HG03066 (cell line): ENCODE data around the gene ADGRL4.
A peak's percentile ranks its signal among the peaks of the same experiment; 100 is the strongest.
"Not testable (repeated sequence)": the region's sequence is repeated elsewhere in the genome, so short reads cannot be mapped to it uniquely, and the experiment has no call there.

Experiments
- ATAC-seq: cut with Tn5 transposase; IDR thresholded peaks from one replicate; pipeline ENCODE4 v1.9.1; 2021; ENCODE audit warnings: low read depth; ENCODE audit not compliant: unreplicated experiment

The ADGRL4 gene

DNA sequence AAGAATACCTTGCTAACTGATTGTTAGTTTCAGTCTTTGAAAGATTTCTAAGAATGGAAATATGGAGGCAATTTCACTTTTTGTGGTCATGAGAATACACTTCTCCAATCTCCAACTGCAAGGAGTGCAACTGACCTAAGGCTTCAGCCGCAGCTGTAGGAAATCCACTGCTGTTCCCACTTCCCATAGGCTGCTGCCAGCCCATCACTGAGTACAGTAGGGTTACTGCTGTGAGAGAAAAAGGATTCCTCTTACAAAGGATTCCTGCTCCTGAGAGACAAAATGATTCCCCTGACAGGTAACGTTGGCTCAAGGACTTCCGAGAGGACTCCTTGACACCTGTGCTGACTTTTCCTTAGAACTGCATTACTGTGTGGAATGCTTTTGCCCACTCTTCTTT, 87.4 kb downstream of the ADGRL4 start:
- ATAC-seq = no peak

DNA sequence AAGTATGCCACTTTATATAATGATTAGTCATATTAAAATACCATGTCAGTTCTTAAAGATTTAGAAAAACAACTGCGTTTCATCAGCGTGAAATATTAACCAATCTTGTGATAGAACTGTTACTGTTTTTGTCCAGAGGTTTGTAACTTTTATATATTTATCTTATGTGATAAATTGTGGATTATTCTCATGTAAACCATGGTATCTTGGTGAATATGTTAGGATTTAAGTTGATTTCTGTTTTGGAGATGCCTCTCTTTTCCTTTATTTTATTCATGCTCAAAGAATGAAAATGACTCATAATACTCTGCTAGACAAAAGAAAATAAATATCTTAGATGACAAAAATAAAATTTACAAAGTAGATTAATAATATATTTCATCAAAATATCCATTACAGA, 88.4 kb downstream of the ADGRL4 start:
- ATAC-seq = no peak

DNA sequence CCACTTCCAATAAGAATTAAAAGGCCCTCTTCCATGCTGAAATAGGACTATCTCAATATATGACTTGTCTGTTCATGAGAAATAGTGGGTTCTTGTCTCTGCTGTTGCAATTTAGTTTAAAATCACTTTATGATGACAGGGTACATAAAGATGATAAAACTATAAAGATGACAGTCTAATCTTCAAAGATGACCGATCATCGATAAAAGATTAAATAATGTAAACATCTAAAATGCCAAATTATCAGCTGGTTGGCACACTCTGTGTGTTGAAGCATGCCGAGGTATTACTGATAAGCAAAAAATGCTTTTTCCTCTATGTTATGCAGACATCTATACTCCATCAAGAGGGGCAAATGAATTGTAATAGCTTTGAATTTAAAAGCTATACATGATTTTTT, 89.5 kb downstream of the ADGRL4 start:
- ATAC-seq = no peak

DNA sequence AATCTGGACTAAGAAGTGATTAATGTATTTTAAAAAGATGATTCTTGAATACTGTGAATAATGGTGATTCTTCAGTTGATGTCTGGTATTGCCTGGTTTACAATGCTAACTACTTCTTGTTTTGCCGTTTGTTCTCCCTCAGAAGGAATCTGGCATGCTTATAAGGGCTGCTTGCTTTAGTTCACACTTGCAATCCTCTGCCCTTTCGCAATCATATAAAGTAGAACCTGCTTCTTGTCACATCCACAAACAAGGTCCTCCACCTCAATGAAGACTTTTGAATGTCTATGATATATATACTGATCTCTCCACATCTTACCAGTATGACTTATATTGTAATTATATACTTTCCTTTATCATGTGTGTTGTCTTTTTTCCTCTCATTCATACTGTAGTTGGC, 92.6 kb downstream of the ADGRL4 start:
- no peak for ATAC-seq

DNA sequence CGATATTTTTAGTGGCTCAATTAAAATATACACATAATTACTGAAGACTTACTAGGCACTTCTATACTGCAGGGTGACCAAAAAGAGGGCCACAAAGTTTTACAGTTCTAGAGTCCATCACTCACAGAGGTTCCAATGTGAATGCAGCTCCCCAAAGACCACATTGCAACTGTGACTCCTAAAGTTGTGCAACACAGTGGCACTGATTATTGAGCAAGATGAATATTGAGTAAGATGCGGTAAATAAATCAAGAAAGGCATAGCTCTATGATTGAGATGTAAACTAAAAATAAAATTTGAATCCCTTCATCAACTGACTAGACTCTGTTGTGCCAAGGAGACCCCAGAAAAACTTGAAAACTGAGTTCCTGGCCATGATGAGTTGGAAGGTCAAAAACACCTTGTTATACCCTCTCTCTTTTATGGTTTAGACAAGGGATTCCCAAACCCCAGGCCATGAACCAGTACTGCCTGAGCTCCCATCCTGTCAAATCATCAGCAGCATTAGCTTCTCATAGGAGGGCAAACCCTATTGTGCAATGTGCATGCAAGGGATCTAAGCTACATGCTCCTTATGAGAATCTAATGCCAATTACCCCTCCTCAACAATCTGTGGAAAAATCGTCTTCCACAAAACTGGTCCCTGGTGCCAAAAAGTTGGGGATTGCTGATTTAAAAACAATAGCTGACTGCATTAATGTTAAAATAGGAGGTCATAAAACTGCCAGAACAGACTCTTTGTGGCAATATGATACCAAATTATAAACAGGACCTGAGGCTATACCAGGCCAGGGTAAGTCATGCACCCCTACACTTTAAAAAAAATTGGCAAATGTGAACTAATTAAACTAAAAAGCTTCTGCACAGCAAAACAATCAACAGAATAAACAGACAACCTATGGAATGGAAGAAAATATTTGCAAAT, 94.3 kb downstream of the ADGRL4 start:
- no peak for ATAC-seq

DNA sequence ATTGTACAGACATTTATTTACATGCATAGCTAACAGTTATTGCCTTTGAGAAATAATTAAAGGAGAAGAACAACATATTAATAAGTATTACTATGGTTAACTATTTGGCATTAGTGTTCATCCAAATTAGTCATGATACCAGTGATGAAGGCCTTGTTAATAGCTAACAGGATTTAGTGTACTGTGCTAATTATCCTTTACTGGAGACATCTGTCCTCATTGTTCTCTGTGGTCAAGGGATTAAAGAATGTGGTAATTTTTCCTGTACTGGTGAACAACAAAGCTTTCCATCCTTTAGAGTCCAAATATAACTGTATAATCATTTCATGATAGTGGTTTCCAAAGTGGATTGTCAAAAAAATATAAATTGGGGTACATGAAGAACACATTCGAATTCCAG, 103.9 kb downstream of the ADGRL4 start:
- ATAC-seq = no peak

DNA sequence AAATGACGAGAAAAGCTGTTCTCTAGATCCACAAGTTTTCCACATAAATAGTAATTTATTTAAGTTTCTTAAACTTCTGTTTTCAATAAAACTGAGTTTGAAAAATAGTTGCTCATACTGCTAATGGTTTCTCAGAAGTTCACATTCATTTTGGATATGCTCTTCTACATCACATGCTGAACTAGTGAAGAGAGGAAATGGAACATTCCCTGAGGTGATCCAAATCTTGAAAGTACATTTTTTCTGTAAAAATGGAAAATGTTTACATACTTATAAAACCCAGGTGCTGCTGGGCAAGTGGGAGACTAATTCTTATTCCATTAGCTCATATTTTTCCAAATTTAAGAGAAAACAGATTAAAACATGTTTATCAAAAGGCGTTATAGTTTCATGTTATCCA, 111.7 kb downstream of the ADGRL4 start:
- no peak for ATAC-seq

DNA sequence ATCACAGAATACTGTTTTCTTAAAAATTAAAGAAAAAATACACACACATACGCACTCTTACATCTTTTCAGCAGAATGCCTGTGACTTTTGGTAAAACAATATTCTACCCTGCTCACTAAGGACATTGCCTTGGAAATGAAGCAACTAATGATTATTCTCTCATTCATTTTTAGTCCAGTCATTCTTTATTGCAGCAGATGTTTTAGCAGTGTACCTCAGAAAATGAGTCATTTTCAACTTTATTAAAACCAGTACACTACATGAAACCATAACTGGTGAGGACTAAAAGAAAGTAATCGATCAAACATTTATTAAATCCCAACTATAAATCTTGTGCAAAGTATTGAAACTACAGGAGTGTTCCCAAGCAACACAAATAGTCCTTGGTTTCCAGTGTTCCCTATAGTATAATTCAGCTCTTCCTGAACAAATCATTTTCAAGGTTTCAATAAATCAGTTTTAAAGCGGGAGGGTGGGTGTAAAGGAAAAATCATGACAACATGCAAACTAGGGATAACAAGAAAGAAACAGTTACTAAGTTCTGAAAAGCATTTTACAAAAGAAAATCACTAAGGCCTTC, 114.2 kb downstream of the ADGRL4 start:
- no peak for ATAC-seq

DNA sequence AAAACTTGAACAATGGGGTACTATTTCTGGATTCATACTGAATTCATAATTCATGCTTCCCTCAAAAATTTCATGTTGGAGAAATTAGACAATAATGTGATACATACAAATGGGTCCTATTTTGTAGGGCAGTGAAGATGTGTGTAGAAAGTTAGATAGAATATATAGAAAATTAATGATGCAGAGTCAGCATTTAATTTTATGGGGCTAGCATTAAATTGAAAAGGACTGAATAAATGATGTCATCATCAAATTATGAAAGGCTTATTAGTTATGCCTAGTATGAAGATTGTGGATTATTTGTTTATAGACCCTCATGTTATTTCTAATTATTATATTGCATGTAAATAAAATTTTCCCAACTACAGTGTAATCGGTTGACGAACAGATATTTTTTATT, 119.1 kb downstream of the ADGRL4 start:
- no peak for ATAC-seq

DNA sequence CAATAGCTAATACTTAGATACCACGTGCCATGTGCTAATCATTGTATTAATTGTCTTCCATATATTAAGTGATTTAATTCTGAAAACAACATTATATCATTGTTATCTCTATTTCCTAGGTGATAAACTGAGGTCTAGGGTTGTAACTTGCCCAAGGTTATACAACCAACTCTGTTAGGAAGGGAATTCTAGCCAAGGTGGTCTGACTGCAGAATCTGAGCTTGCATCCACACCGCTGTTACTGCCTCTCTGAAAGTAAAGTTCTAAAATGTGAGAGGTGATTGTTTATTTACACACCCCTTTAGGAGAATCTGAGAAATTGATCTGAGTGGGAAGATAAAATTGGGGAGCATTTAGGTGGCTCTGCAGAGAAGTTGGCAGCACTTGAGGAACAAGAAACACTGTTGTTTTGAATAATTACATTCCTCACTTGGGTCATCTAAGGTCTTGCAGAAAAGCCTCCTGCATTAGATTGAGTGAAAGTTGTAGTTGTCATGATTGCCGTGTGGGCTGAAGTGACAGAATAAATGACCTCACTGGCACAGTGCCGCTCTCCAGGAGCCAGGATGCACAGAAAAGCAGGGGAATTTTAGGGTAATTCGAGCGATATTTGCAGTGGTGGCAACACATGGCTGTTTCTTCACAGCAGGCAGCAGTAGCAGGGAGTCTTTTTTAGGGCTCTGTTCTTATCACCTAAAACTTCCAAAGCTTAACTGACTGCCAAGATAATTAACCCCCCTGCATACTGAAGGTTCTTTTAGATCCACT, 121.7 kb downstream of the ADGRL4 start:
- ATAC-seq = no peak

DNA sequence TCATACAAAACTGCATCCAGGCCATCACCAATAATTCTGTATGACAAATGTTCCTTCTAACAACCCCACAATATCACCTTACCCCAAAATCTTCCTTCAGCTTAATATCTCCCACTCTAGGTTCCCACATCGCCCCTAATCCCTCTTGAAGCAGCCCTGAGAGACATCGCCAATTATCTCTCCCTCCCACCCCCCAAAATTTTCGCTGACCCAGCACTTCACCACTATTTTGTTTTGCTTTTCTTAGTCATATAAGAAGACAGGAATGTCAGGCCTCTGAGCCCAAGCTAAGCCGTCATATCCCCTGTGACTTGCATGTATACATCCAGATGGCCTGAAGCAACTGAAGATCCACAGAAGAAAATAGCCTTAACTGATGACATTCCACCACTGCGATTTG, 126.3 kb downstream of the ADGRL4 start:
- no peak for ATAC-seq

DNA sequence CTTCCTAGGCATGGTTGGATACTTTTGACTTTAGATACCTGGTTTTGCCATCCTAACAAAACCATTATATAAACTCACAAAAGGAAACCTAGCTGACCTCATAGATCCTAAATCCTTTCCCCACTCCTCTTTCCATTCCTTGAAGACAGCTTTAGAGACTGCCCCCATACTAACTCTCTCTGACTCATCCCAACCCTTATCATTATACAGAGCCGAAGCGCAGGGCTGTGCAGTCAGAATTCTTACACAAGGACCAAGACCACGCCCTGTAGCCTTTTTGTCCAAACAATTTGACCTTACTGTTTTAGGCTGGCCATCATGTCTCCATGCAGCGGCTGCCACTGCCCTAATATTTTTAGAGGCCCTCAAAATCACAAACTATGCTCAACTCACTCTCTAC, 130.5 kb downstream of the ADGRL4 start:
- ATAC-seq = not testable (repeated sequence)

DNA sequence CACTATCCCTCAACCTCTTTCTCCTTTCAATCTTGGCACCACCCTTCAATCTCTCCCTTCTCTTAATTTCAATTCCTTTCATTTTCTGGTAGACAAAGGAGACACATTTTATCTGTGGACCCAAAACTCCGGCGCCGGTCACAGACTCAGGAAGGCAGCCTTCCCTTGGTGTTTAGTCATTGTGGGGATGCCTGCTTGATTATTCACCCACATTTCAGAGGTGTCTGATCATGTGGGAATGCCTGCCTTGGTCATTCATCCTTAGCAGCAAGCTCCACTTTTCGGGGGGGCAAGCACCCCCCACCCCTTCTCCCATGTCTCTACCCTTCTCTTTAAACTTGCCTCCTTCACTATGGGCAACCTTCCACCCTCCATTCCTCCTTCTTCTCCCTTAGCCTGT, 133.7 kb downstream of the ADGRL4 start:
- not testable (repeated sequence) for ATAC-seq

DNA sequence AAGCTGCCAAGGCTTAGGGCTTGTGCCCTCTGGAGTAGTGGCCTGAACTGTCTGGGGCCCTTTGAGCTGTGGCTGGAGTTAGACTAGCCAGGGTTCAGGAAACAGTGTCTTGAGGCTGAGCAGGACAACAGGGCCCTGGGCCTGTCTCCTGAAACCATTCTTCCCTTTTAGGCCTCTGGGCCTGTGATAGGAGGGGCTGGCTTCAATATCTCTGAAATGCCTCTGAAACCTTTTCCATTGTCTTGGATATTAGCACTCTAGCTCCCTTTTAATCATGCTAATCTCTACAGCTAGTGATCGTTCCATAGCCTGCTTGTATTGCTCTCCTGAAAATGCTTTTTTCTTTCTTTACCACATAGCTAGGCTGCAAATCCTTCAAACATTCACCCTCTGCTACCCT, 135.3 kb downstream of the ADGRL4 start:
- no peak for ATAC-seq

DNA sequence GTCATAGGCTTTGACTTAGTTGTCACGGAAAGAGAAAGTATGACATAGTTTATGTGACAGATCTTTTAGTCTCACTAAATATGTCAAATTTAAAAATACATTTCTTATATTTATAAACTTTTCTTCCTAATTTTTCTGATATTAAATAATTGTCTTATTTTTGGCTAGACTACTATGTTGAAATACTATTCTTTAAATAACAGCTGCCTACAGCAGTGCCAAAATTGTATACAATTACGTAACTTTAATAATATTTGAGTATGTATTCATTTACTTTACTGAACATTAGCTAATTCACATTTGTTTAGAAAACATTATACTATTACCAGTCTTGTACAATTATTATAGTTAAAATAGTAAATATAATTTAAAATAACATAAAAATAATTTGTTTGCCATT, 137.4 kb downstream of the ADGRL4 start:
- no peak for ATAC-seq

DNA sequence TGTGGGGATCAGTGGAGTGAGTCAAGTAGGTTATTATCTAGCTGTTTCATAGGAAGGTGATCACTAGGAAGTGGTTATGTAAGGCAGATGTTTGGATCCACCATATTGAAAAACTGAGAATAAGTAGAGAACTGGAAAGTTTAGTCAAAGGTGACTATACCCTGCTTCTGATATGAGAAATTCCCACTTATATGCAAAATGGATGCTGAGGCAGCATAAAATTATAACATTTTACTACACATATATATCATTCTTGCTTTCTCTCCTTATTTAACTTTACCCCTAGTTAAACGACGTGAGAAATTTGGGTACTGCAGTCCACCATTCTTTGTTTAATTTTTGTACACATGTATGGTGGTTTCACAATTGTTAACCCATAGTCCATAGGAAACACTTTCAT, 142.4 kb downstream of the ADGRL4 start:
- no peak for ATAC-seq

DNA sequence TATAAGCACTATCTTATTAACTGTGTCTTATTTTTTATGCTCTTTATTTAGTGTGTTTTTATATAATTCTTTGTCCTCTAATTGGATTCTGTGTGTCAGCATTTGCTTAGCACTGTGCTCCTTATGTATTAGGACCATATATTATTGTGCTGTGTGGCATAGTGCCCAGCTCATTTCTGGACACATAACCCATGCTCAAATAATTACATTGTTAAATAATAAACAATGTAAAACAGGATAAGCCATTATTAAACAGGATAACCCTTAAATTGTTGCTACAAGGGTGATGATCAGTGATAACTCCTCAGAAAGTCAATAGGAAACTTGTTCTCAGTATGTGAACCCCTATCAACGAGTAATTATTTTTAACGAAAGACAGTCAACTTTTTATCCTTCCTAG, 150.4 kb downstream of the ADGRL4 start:
- ATAC-seq = no peak

DNA sequence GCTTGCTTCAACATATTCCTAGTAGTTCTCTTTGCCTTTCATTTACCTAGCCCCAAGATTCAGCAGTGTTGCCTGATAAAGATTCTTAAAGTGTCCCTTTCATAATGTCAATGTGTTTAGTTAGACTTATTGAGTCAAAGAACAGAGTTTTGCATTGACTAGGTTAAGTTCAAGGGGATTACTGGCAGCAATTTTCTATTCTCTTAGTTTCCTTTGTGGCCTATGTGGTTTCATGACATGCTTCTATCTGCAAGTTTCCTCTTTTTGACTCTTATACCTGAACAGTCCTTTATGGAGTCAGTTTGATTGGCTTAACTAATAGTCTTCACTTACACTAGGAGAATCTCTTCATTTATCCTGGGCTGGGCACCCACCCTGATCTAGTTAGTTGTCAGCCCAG, 151.3 kb downstream of the ADGRL4 start:
- peak; percentile 79 for ATAC-seq

DNA sequence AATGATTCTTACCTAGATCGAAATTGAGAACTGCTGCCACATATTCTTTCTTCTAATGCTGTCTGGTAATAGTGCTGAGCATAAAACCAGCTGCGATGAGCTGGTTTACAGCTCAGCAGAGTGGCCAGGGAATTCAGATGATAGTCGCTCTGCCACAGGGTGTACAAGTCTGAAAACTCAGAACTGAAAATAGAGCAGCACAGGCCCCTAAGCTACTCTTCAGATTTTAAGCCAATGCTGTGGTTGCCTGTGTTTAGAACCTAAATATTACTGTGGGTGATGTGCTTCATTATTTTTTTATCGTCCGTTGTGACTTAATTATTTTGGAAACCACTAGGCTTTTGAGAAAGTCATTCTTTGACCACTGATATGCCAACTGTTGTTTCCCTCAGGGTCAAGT, 152.0 kb downstream of the ADGRL4 start:
- ATAC-seq = no peak

DNA sequence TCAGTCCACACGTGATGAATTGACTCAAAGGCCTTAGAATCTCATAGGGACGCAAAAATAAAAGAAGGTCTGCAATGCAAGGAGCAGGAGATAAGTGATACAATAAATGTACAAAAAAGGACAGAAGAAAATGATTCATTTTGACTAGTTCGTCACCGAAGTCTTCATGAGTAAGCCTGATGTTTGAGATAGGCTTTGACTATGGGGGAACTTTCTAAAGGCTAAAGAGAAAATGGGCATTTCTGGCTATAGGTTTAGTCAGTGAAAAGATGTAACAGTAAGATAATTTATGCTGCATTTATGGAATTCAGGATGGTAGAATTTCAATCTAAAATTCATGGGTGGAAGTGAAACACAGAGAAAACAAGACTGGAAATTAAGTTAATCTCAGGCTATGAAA, 163.0 kb downstream of the ADGRL4 start:
- ATAC-seq = no peak

DNA sequence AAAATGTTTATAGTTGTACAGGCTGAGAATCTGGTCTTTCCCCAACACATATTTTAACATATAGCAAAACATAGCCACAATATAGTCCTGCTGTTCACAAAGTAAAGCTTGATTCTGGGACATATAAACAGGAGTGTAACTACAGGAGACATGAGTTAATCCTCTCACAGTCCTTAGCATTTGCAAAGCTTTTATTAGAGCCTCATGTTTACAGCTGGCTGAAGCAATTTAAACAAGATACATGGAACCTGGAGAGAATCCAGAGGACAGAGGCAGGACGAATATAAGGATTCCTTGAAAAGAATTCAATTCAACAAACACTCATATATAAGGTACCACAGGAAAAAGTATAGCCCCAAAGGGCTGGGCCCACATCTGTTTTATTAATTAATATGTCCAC, 163.4 kb downstream of the ADGRL4 start:
- ATAC-seq = no peak
